T-cell (primary cell): ENCODE data around the gene ITPR2. TPM values are rescaled to one million over a fixed set of nuclear protein-coding genes. Genes with fewer than 3 reads are reported as not detected.

Experiments
- ATAC-seq, 4 experiments: fragments of 200-7000 bp in 3 of 4; fragments of 150-1000 bp in 1 of 4; cut with Tn5 transposase; replicated peaks in 1 of 4; 1 replicate in 3 of 4; 2 replicates in 1 of 4; pipeline ENCODE4 v1.10.0; 2021; ENCODE audit warnings: moderate library complexity in 3 of 4, mild to moderate bottlenecking in 2 of 4, moderate number of reproducible peaks in 1 of 4
- CTCF ChIA-PET, 2 donors: fragments of 300-600 bp; sonication (Branson Sonifier 250); formaldehyde crosslinking; loops; one replicate each; lab custom pipeline; 2022; ENCODE audit warnings: antibody characterized with exemption in 2 of 2; lab: Charles Lee
- POLR2A ChIA-PET, 2 donors: fragments of 300-600 bp; sonication (Branson Sonifier 250); formaldehyde crosslinking; loops; one replicate each; lab custom pipeline; 2022; ENCODE audit warnings: antibody characterized with exemption in 2 of 2; lab: Charles Lee
- DNase-seq, 35 experiments: peaks; one replicate each; pipeline versions ENCODE4 v3.0.0 to v3.0.0-alpha.2; 2013 to 2023
- H3K27ac ChIP-seq: one replicate; pipeline ENCODE4 v1.5.1; 2013; ENCODE audit warnings: low read length
- H3K27me3 ChIP-seq, 2 experiments: replicated peaks in 1 of 2; 1 replicate in 1 of 2; 2 replicates in 1 of 2; pipeline versions ENCODE4 v1.6.1 to v1.7.0; 2013; ENCODE audit warnings: low read length in 1 of 2, mixed read lengths in 1 of 2; ENCODE audit not compliant: control insufficient read depth in 2 of 2, insufficient read depth in 2 of 2; ENCODE audit errors: extremely low read depth in 1 of 2
- H3K36me3 ChIP-seq, 2 donors: 1 replicate in 1 of 2; 2 replicates in 1 of 2; pipeline versions ENCODE4 v1.6.1 to v1.7.0; 2013; ENCODE audit warnings: low read length in 1 of 2; ENCODE audit not compliant: control insufficient read depth in 2 of 2, insufficient read depth in 1 of 2; ENCODE audit errors: extremely low read depth in 1 of 2
- H3K4me1 ChIP-seq, 2 experiments: 1 replicate in 1 of 2; 2 replicates in 1 of 2; pipeline versions ENCODE4 v1.6.1 to v1.7.0; 2013; ENCODE audit warnings: low read length in 2 of 2, mixed read lengths in 1 of 2; ENCODE audit not compliant: insufficient read depth in 2 of 2, control insufficient read depth in 1 of 2; ENCODE audit errors: extremely low read depth in 1 of 2
- H3K4me3 ChIP-seq, 2 donors: 1 replicate in 1 of 2; 2 replicates in 1 of 2; pipeline versions ENCODE4 v1.5.1 to v1.7.0; 2013; ENCODE audit warnings: mild to moderate bottlenecking in 2 of 2, low read length in 1 of 2, moderate library complexity in 1 of 2; ENCODE audit not compliant: control insufficient read depth in 1 of 2; ENCODE audit errors: extremely low read depth in 1 of 2
- H3K9me3 ChIP-seq: 2 replicates; pipeline ENCODE4 v1.7.0; 2013
- H3K27ac Mint-ChIP-seq, 2 donors: one replicate each; pipeline ENCODE4 v1.8.0; 2020 to 2021; ENCODE audit warnings: mild to moderate bottlenecking in 2 of 2, mixed read lengths in 2 of 2
- H3K27me3 Mint-ChIP-seq, 2 donors: one replicate each; pipeline ENCODE4 v1.8.0; 2021 to 2022; ENCODE audit warnings: mixed read lengths in 2 of 2
- H3K36me3 Mint-ChIP-seq: one replicate; pipeline ENCODE4 v1.8.0; 2021; ENCODE audit warnings: mixed read lengths
- H3K4me1 Mint-ChIP-seq, 3 donors: one replicate each; pipeline ENCODE4 v1.8.0; 2020 to 2022; ENCODE audit warnings: mixed read lengths in 3 of 3, mild to moderate bottlenecking in 1 of 3
- H3K4me3 Mint-ChIP-seq, 3 donors: one replicate each; pipeline ENCODE4 v1.8.0; 2020 to 2022; ENCODE audit warnings: mild to moderate bottlenecking in 3 of 3, mixed read lengths in 3 of 3, moderate library complexity in 3 of 3
- H3K9me3 Mint-ChIP-seq, 3 donors: one replicate each; pipeline ENCODE4 v1.8.0; 2020 to 2022; ENCODE audit warnings: mixed read lengths in 3 of 3
- WGBS: methylation state at CpG from one replicate; pipeline ENCODE4 v1.1.5; 2013; ENCODE audit warnings: missing lambda C conversion rate; ENCODE audit not compliant: insufficient coverage; 5-methylcytosine and 5-hydroxymethylcytosine counted together
- total RNA-seq, 35 experiments: library from RNA in 6 of 35; stranded (reverse) in 6 of 35; fragments of 120-200 nt in 1 of 35; gene quantifications; one replicate each; pipeline versions ENCODE4 v1.2.1 to v1.2.4 and lab custom pipeline; 2013 to 2026

Gene ITPR2
- total RNA-seq, 5 donors from 2014 or later (not counting 1 experiment from before 2014, with no cell fraction given) = 38.8 to 52.5 (median 44.5) TPM

DNA sequence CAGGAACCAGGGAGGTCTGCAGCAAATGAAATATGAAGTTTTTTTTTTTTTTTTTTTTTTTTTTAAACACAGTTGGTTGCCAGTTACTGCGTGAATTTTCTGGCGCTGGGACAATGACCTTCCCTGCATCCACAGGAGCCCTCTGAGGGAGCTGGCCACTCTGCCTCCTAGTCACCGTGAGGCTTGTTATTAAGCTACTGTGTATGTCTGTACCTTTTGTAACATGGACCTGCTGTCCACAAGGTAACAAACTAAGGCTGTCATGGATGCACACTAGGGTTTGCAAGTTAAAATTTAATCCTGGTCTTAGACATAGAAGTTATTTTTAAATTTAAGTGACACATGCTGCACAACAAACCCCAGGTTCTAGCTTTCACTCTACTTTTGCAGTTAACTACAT, 426.6 kb downstream of the ITPR2 start:
- Histone ChIP-seq H3K36me3 (peaks cover 7 to 10% of the 10 kb centered on the region in 2 donors), H3K27ac (no peak overlapping the region), H3K4me3 (no peak overlapping the region), H3K9me3 (no peaks in the 10 kb centered on the region), H3K27me3 (no peaks in the 10 kb centered on the region), H3K4me1 (no peaks in the 10 kb centered on the region)
- H3K4me3 Mint-ChIP-seq = no peak overlapping the region
- H3K27ac Mint-ChIP-seq = no peak overlapping the region
- H3K36me3 Mint-ChIP-seq = peaks cover 25% of the 10 kb centered on the region
- no peaks in the 10 kb centered on the region for H3K27me3 Mint-ChIP-seq
- ChIA-PET CTCF (interaction anchor here in 1 of 2 donors (0.5 kb wide), 1 partner anchor 285 kb away, joined by 3 read pairs; no protein-coding TSS in a partner anchor), POLR2A (no interaction called here)
- 100% methylated on average over 1 of the region's 3 CpGs for WGBS
- H3K9me3 Mint-ChIP-seq = no peaks in the 10 kb centered on the region
- H3K4me1 Mint-ChIP-seq = no peaks in the 10 kb centered on the region
- ATAC-seq (no peak), DNase-seq (no peak)

- 98% methylated on average over 4 of the region's 5 CpGs for WGBS
- H3K4me3 Mint-ChIP-seq = no peak overlapping the region
- ChIA-PET CTCF (no interaction called here), POLR2A (no interaction called here)
- Histone ChIP-seq H3K27me3 (no peaks in the 10 kb centered on the region), H3K36me3 (peaks cover 4 to 7% of the 10 kb centered on the region in 2 donors), H3K4me1 (no peaks in the 10 kb centered on the region), H3K4me3 (no peak overlapping the region), H3K27ac (no peak overlapping the region), H3K9me3 (no peaks in the 10 kb centered on the region)
- H3K27me3 Mint-ChIP-seq = no peaks in the 10 kb centered on the region
- no peak for ATAC-seq
- H3K27ac Mint-ChIP-seq = no peak overlapping the region
- DNase-seq = no peak
- H3K4me1 Mint-ChIP-seq = no peaks in the 10 kb centered on the region
- peaks cover 15% of the 10 kb centered on the region for H3K36me3 Mint-ChIP-seq
- no peaks in the 10 kb centered on the region for H3K9me3 Mint-ChIP-seq
Measured at GRCh38 chr12:26403601-26404000, 429.4 kb downstream of the ITPR2 start.

DNA sequence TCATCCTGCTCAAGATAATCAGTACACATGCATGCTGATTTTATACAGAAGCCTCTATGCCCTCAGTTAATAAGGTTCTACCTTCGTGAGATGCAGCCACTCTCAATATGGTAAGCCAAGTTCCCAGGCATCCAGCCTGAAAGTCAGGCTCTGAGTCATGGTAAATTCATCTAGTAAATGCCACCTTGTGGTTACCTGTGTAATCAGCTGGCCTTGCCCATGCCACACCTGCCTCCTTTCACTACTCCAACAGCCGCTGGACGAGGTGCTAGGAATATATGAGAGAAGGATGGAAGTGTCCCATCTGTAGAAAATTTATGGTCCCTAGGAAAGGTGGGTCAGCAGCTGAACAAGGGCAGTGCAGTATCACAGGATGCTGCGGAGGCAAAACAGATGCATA, 430.3 kb downstream of the ITPR2 start:
- H3K4me1 Mint-ChIP-seq = no peaks in the 10 kb centered on the region
- WGBS = 88% methylated on average over 2 of the region's 4 CpGs
- peaks cover 12% of the 10 kb centered on the region for H3K36me3 Mint-ChIP-seq
- DNase-seq (no peak), ATAC-seq (no peak)
- Histone ChIP-seq H3K9me3 (no peaks in the 10 kb centered on the region), H3K36me3 (peaks cover 6 to 7% of the 10 kb centered on the region in 2 donors), H3K27me3 (no peaks in the 10 kb centered on the region), H3K4me1 (no peaks in the 10 kb centered on the region), H3K27ac (no peak overlapping the region), H3K4me3 (no peak overlapping the region)
- H3K27ac Mint-ChIP-seq = no peak overlapping the region
- H3K27me3 Mint-ChIP-seq = no peaks in the 10 kb centered on the region
- ChIA-PET POLR2A (no interaction called here), CTCF (interaction anchor here in 1 of 2 donors (0.9 kb wide), 1 partner anchor 13 kb away, joined by 3 read pairs; no protein-coding TSS in a partner anchor)
- no peaks in the 10 kb centered on the region for H3K9me3 Mint-ChIP-seq
- no peak overlapping the region for H3K4me3 Mint-ChIP-seq

GRCh38 chr12:26401874-26402273, 431.1 kb downstream of the ITPR2 start:
- no peak overlapping the region for H3K27ac Mint-ChIP-seq
- Histone ChIP-seq H3K4me1 (no peaks in the 10 kb centered on the region), H3K4me3 (no peak overlapping the region), H3K27ac (no peak overlapping the region), H3K36me3 (peaks cover 7 to 9% of the 10 kb centered on the region in 2 donors), H3K27me3 (no peaks in the 10 kb centered on the region), H3K9me3 (no peaks in the 10 kb centered on the region)
- no peak overlapping the region for H3K4me3 Mint-ChIP-seq
- ATAC-seq (no peak), DNase-seq (no peak)
- WGBS = 100% methylated on average over 1 of the region's 1 CpG
- peaks cover 8% of the 10 kb centered on the region for H3K36me3 Mint-ChIP-seq
- CTCF ChIA-PET = interaction anchor here in 1 of 2 donors (0.9 kb wide), 1 partner anchor 13 kb away, joined by 3 read pairs; no protein-coding TSS in a partner anchor
- H3K4me1 Mint-ChIP-seq = no peaks in the 10 kb centered on the region
- H3K9me3 Mint-ChIP-seq = no peaks in the 10 kb centered on the region
- POLR2A ChIA-PET = no interaction called here
- H3K27me3 Mint-ChIP-seq = no peaks in the 10 kb centered on the region

DNA sequence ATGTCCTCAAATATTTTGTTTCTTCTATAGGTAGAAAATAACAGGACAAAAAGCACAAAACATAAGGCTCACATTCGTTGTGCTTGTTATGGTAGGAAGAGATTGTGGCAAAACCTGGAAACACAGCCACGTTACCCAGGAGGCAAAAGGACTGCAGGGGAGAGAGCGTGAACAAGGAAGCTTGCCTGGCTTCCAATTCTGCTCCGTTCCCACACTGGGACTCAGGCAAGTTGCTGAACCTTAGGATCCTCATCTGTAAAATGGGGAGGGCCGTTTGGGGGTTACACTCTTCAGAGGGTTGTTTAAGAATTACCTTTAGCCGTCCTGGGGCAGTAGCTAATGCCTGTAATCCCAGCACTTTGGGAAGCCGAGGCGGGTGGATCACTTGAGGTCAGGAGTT, 432.4 kb downstream of the ITPR2 start:
- 86% methylated on average over 4 of the region's 8 CpGs for WGBS
- Histone ChIP-seq H3K27ac (no peak overlapping the region), H3K9me3 (no peaks in the 10 kb centered on the region), H3K27me3 (no peaks in the 10 kb centered on the region), H3K36me3 (peaks cover 7 to 16% of the 10 kb centered on the region in 2 donors), H3K4me1 (no peaks in the 10 kb centered on the region), H3K4me3 (no peak overlapping the region)
- CTCF ChIA-PET = no interaction called here
- Mint-ChIP-seq H3K27me3 (no peaks in the 10 kb centered on the region), H3K36me3 (peaks cover 7% of the 10 kb centered on the region), H3K4me3 (no peak overlapping the region), H3K27ac (no peak overlapping the region), H3K4me1 (no peaks in the 10 kb centered on the region), H3K9me3 (no peaks in the 10 kb centered on the region)
- POLR2A ChIA-PET = no interaction called here
- ATAC-seq (no peak), DNase-seq (no peak)

- Mint-ChIP-seq H3K27me3 (no peaks in the 10 kb centered on the region), H3K4me3 (no peak overlapping the region), H3K9me3 (no peaks in the 10 kb centered on the region), H3K27ac (no peak overlapping the region), H3K36me3 (peaks cover 7% of the 10 kb centered on the region), H3K4me1 (no peaks in the 10 kb centered on the region)
- DNase-seq (no peak), ATAC-seq (no peak)
- ChIA-PET POLR2A (no interaction called here), CTCF (no interaction called here)
- no peaks in the 10 kb centered on the region for H3K4me1 ChIP-seq
- no peak overlapping the region for H3K27ac ChIP-seq
- WGBS = no CpG with 5 or more reads among the region's 1 CpG
- H3K4me3 ChIP-seq = no peak overlapping the region
- no peaks in the 10 kb centered on the region for H3K27me3 ChIP-seq
- peaks cover 7 to 25% of the 10 kb centered on the region in 2 donors for H3K36me3 ChIP-seq
- H3K9me3 ChIP-seq = no peaks in the 10 kb centered on the region
Measured at GRCh38 chr12:26399381-26399780, 433.6 kb downstream of the ITPR2 start.

DNA sequence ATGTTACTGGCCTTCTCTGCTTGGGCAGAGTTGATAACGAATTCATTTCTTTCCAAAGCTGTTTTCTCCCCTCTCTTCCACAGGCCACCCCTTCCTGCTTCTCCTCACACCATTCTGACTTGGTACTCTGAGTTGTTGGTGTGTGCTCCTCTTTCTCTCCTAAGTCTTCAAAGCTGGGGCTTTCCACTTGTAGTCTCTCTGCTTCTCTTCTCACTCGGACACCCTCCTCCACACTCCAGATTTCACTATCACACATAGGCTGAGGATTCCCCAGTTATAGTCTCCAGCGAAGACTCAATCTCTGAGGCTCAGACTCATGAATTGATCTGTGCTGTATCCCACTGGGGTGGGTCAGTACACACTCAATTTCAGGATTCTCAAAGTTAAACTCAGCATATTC, 436.6 kb downstream of the ITPR2 start:
- Histone ChIP-seq H3K4me3 (no peak overlapping the region), H3K27me3 (no peaks in the 10 kb centered on the region), H3K27ac (no peak overlapping the region), H3K9me3 (no peaks in the 10 kb centered on the region), H3K36me3 (peaks cover 0 to 40% of the 10 kb centered on the region in 2 donors), H3K4me1 (no peaks in the 10 kb centered on the region)
- no peak overlapping the region for H3K27ac Mint-ChIP-seq
- no peak overlapping the region for H3K4me3 Mint-ChIP-seq
- ChIA-PET POLR2A (no interaction called here), CTCF (no interaction called here)
- ATAC-seq (no peak), DNase-seq (no peak)
- H3K36me3 Mint-ChIP-seq = peaks cover 23% of the 10 kb centered on the region
- WGBS = 47% methylated on average over 2 of the region's 3 CpGs
- H3K4me1 Mint-ChIP-seq = no peaks in the 10 kb centered on the region
- no peaks in the 10 kb centered on the region for H3K27me3 Mint-ChIP-seq
- H3K9me3 Mint-ChIP-seq = no peaks in the 10 kb centered on the region
